Measurements from ENCODE around the gene NKD1.

The NKD1 gene

DNA sequence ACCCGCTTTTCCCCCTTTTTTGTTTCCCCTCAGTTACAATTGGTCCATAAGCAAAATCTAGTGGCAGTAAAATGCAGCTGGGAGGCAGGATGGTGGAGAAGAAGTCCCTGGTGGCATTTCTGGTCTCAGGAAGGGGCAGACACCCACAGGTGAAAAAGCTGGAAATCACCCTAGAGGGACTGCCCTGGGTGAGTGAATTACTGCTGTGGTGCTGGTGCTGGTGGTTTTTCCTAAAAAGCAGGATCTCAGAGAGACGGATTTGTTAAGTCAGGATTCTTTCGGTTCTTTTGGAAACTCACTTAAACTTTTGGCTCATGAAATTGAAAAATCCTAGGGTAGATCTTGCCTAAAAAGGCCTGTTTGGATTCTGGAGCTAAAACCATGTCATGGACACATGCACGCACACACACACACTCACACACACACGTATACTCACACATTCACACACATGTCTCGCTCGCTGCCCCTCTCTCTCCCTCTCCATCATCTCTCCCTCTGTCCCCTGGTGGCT, 65.8 kb downstream of the NKD1 start:
- Histone ChIP-seq H4K20me1 (ENCODE audit: insufficient read depth, low read length) (no peaks in the 10 kb centered on the region), H3K9me3 (replicated peaks; ENCODE audit: insufficient read depth, low read length) (no peaks in the 10 kb centered on the region), H2AFZ (ENCODE audit: low read length) (no peak overlapping the region), H3K9me2 (replicated peaks; ENCODE audit: insufficient read depth, low read length) (no peaks in the 10 kb centered on the region), H3F3A (ENCODE audit: insufficient read depth, low read length) (no peaks in the 10 kb centered on the region), H3K4me3 (ENCODE audit: low read length) (no peak overlapping the region), H3K4me1 (ENCODE audit: low read length) (no peaks in the 10 kb centered on the region), H3K27ac (ENCODE audit: low read length) (no peak overlapping the region), H3K9ac (ENCODE audit: low read length) (no peak overlapping the region), H3K79me2 (ENCODE audit: low read length) (no peaks in the 10 kb centered on the region), H3K36me3 (replicated peaks; ENCODE audit: insufficient read depth, low read length) (no peaks in the 10 kb centered on the region), H3K27me3 (replicated peaks; ENCODE audit: insufficient read depth, low read length) (no peaks in the 10 kb centered on the region), H3K4me2 (ENCODE audit: low read depth, low read length) (no peak overlapping the region)
- TF ChIP-seq EZH2phosphoT487 (IDR thresholded peaks at IDR 0.05; ENCODE audit: low read length) (no peak), EZH2 (optimal IDR thresholded peaks at IDR 0.05; ENCODE audit: low read depth, low read length) (no peak)
- TF ChIP-seq, protein P1, sequence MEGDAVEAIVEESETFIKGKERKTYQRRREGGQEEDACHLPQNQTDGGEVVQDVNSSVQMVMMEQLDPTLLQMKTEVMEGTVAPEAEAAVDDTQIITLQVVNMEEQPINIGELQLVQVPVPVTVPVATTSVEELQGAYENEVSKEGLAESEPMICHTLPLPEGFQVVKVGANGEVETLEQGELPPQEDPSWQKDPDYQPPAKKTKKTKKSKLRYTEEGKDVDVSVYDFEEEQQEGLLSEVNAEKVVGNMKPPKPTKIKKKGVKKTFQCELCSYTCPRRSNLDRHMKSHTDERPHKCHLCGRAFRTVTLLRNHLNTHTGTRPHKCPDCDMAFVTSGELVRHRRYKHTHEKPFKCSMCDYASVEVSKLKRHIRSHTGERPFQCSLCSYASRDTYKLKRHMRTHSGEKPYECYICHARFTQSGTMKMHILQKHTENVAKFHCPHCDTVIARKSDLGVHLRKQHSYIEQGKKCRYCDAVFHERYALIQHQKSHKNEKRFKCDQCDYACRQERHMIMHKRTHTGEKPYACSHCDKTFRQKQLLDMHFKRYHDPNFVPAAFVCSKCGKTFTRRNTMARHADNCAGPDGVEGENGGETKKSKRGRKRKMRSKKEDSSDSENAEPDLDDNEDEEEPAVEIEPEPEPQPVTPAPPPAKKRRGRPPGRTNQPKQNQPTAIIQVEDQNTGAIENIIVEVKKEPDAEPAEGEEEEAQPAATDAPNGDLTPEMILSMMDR (IDR thresholded peaks at IDR 0.05; ENCODE audit: low read length): no peak
- DNase-seq: no peak

DNA sequence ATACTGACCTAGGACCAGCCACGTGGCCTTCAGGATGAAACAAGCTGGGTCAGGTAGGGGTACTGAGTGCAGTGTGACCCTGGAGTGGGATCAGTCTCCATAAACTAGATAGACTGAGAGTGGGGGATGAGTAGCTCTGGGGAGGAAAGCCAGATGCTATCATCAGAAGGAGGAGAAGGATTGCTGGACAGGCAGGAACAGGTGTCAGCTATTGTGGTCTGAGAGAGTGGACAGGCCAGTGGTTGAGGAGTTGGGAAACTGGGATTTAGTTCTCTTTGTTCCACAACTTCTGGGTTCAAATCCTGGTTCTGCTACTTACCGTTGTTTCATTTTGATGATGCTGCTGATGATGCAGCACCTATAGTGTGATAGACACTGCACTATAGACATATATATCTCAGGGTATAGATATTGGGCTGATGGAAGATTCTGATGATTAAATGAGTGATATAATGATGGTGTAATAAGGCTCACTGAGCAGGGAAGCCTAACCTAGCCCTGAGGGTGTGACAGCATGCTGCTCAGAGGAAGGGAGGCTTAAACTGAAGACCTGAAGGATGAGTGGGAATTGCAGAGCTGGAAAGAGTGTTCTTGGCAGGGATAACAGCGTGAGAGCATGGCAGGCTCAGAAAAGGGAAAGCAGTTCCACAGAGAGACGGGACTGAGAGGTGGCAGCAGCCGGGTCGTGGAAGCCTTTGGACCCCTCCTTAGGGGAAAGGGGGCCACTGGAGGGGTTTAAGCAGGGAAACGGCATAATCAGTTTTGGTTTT, 66.9 kb downstream of the NKD1 start:
- Histone ChIP-seq H3K4me2 (ENCODE audit: low read depth, low read length) (no peak overlapping the region), H4K20me1 (ENCODE audit: insufficient read depth, low read length) (no peaks in the 10 kb centered on the region), H3K9ac (ENCODE audit: low read length) (no peak overlapping the region), H3K36me3 (replicated peaks; ENCODE audit: insufficient read depth, low read length) (no peaks in the 10 kb centered on the region), H3K9me2 (replicated peaks; ENCODE audit: insufficient read depth, low read length) (no peaks in the 10 kb centered on the region), H3K27ac (ENCODE audit: low read length) (no peak overlapping the region), H3K27me3 (replicated peaks; ENCODE audit: insufficient read depth, low read length) (no peaks in the 10 kb centered on the region), H3K4me3 (ENCODE audit: low read length) (no peak overlapping the region), H3K4me1 (ENCODE audit: low read length) (no peaks in the 10 kb centered on the region), H3K9me3 (replicated peaks; ENCODE audit: insufficient read depth, low read length) (no peaks in the 10 kb centered on the region), H3K79me2 (ENCODE audit: low read length) (no peaks in the 10 kb centered on the region), H3F3A (ENCODE audit: insufficient read depth, low read length) (no peaks in the 10 kb centered on the region), H2AFZ (ENCODE audit: low read length) (no peak overlapping the region)
- no peak for TF ChIP-seq EZH2 (optimal IDR thresholded peaks at IDR 0.05; ENCODE audit: low read depth, low read length)
- TF ChIP-seq, protein P1 (IDR thresholded peaks at IDR 0.05; ENCODE audit: low read length): no peak
- no peak for TF ChIP-seq EZH2phosphoT487 (IDR thresholded peaks at IDR 0.05; ENCODE audit: low read length)
- no peak for DNase-seq

DNA sequence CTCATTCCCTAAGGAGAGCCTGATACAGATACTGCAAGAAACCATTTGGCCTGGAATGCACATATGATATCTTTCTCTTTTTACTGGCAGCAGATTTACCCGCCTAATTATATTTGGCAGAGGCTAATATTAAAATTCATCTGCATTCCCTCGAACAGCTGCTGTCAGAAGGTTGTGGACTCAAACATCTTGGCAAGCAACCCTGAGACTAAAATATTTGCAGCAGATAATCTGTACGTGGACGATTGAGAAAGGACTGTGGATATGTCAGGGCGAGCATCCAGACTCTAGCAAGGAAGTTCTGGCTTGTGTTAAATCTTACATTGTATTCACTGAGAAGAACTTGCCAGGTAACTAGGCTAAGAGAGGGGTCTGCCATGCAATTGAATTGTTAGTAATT, 67.7 kb downstream of the NKD1 start:
- no peaks in the 10 kb centered on the region for H3K79me2 ChIP-seq (ENCODE audit: low read length)
- H2AFZ ChIP-seq (ENCODE audit: low read length): no peak overlapping the region
- H3K4me1 ChIP-seq (ENCODE audit: low read length): no peaks in the 10 kb centered on the region
- no peaks in the 10 kb centered on the region for H3K9me3 ChIP-seq (replicated peaks; ENCODE audit: insufficient read depth, low read length)
- no peaks in the 10 kb centered on the region for H3K27me3 ChIP-seq (replicated peaks; ENCODE audit: insufficient read depth, low read length)
- H3F3A ChIP-seq (ENCODE audit: insufficient read depth, low read length): no peaks in the 10 kb centered on the region
- no peaks in the 10 kb centered on the region for H3K36me3 ChIP-seq (replicated peaks; ENCODE audit: insufficient read depth, low read length)
- no peaks in the 10 kb centered on the region for H4K20me1 ChIP-seq (ENCODE audit: insufficient read depth, low read length)
- no peak overlapping the region for H3K27ac ChIP-seq (ENCODE audit: low read length)
- DNase-seq: no peak
- no peak overlapping the region for H3K4me3 ChIP-seq (ENCODE audit: low read length)
- TF ChIP-seq EZH2 (optimal IDR thresholded peaks at IDR 0.05; ENCODE audit: low read depth, low read length) (no peak), EZH2phosphoT487 (IDR thresholded peaks at IDR 0.05; ENCODE audit: low read length) (no peak)
- TF ChIP-seq, protein P1 (IDR thresholded peaks at IDR 0.05; ENCODE audit: low read length): no peak
- no peaks in the 10 kb centered on the region for H3K9me2 ChIP-seq (replicated peaks; ENCODE audit: insufficient read depth, low read length)
- no peak overlapping the region for H3K4me2 ChIP-seq (ENCODE audit: low read depth, low read length)
- no peak overlapping the region for H3K9ac ChIP-seq (ENCODE audit: low read length)

All from MM.1S (cell line).